PC-9 (cell line): ENCODE data around the gene ZBTB7C.

Experiments
- CTCF ChIP-seq: fragments of 200-600 bp; sonication (generic); conservative IDR thresholded peaks from 2 replicates; pipeline ENCODE4 v1.6.1; 2017; ENCODE audit warnings: mixed run types, antibody characterized with exemption, mild to moderate bottlenecking, moderate library complexity
- EZH2 ChIP-seq: fragments of 200-600 bp; sonication (generic); IDR thresholded peaks from 2 replicates; pipeline ENCODE4 v1.8.0; 2017; ENCODE audit warnings: antibody characterized with exemption, low read depth

DNA sequence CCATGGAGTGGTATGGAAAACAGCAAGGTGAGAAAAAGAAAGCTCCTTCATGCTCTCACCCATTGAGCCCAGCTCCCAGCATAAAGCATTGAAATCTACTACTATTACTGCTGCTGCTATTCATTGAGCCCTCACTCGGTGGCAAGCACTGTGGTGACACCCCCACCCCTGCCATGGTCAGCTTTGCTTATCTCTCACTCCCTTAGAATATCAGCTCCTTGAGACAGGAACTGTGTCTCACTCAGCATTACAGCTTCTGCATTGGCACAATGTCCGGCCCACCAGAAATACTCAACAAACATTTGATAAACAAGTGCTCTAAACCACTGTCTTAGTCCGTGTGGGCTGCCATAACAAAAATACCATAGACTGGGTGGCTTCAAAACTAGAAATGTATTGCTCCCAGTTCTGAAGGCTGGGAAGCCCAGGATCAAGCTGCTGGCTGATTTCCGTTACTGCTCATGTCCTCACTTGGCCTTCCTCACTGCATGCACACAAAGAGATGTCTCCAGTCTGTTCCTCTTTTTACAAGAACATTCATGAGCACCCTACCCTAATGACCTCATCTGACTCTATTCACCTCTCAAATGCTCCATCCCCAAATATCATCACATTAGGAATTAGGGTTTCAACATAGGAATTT, 116.3 kb downstream of the ZBTB7C start:
- TF ChIP-seq CTCF: no peak
- TF ChIP-seq EZH2: no peak
